ENCODE data around the gene SLC16A4. TPM values are rescaled to one million over a fixed set of nuclear protein-coding genes. Genes with fewer than 3 reads are reported as not detected.

Gene SLC16A4
- total RNA-seq, 1 donor from 2014 or later, result 25.4 TPM

DNA sequence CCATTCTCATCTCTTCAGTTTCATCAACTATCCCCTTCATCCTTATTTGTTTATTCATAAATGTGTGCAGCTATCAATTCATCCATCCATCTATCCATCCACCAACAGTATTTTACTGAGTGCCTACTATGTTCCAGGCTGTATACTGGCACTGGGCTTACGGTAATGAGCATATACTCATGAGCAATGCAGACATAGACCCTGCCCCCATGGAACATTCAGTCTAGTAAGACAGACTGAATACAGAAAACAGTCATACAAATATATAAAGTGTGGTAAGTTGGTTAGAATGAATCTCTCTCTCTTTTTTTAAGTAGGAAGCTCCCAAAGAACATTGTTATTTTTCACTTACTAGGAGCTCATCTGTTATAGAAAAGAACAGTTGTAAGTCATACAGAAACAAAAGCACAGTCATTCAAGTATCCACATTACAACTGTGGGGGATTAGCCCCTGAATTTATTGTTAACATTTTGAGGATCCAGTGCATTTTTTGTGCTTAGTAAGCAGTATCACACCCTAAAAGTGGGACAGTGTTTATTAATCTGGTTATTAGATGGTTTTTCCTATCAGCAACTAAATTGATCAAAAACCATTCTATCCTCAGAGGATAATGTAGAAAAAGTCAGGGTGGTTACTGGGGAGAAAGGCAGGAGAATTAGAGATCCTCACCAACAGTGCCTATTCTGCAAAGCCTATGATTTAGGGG is 3.6 kb downstream of the SLC16A4 start:
- Histone ChIP-seq H3K4me3 (ENCODE audit: low read depth, low read length) (no peak overlapping the region), H3K36me3 (ENCODE audit: control insufficient read depth, insufficient read depth, low read length) (peaks cover 3% of the 10 kb centered on the region), H3K27me3 (ENCODE audit: control insufficient read depth, insufficient read depth, low read length) (no peaks in the 10 kb centered on the region)
- DNase-seq (ENCODE audit: low read depth), result no peak
- TF ChIP-seq, protein P1, sequence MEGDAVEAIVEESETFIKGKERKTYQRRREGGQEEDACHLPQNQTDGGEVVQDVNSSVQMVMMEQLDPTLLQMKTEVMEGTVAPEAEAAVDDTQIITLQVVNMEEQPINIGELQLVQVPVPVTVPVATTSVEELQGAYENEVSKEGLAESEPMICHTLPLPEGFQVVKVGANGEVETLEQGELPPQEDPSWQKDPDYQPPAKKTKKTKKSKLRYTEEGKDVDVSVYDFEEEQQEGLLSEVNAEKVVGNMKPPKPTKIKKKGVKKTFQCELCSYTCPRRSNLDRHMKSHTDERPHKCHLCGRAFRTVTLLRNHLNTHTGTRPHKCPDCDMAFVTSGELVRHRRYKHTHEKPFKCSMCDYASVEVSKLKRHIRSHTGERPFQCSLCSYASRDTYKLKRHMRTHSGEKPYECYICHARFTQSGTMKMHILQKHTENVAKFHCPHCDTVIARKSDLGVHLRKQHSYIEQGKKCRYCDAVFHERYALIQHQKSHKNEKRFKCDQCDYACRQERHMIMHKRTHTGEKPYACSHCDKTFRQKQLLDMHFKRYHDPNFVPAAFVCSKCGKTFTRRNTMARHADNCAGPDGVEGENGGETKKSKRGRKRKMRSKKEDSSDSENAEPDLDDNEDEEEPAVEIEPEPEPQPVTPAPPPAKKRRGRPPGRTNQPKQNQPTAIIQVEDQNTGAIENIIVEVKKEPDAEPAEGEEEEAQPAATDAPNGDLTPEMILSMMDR (IDR thresholded peaks at IDR 0.05; ENCODE audit: insufficient read depth, low read length, poor library complexity, severe bottlenecking), result no peak

DNA sequence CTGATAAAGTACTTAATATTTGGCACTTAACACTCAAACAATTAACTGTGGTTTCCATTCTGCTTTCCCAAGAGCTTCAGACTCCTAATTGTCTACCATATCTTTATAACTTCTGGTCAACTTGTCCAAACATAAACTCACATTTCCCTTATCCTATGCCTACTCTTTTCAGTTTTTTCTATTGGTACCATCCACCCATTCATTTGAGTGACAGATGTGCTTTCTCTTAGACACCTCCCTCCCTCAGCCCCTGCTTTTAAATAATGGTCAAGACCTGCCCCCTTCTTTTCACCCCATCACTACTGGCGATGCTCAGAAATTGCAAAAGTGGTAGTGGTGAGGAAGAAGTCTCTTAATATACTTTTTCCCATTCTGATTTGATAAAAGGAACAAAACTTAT is 5.5 kb downstream of the SLC16A4 start:
- no peaks in the 10 kb centered on the region for H3K27me3 ChIP-seq (ENCODE audit: control insufficient read depth, insufficient read depth, low read length)
- H3K4me3 ChIP-seq (ENCODE audit: low read depth, low read length), result no peak overlapping the region
- TF ChIP-seq, protein P1 (IDR thresholded peaks at IDR 0.05; ENCODE audit: insufficient read depth, low read length, poor library complexity, severe bottlenecking), result no peak
- peaks cover 3% of the 10 kb centered on the region for H3K36me3 ChIP-seq (ENCODE audit: control insufficient read depth, insufficient read depth, low read length)
- no peak for DNase-seq (ENCODE audit: low read depth)

DNA sequence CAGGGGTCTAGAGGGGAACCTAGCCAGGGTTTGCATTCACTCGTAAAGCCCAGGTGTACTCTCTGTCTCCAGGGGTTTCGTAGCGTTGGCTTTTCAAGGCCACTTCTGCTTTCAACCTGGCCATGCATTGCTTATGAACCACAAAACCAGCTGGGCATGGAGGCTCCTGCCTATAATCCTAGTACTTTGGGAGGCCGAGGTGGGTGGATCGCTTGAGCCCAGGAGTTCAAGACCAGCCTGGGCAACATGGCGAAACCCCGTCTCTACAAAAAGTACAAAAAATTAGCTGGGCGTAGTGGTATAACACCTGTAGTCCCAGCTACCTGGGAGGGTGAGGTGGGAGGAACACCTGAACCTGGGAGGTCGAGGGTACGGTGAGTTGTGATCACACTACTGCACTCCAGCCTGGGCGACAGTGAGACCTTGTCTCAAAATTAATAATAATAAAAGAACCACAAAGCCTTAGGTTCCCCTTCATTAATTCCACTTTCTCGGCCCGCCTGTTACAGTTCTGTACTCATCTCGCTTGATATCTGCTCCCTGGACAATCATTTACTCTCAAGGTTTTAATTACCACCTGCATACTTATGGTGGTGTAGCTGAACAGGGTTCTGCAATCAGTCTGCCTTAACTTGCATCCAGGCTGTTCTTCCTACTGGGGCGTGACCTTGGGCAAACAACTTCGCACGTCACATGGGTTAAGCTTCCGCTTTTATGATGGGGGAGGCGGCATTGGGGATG is 6.1 kb downstream of the SLC16A4 start:
- peaks cover 3% of the 10 kb centered on the region for H3K36me3 ChIP-seq (ENCODE audit: control insufficient read depth, insufficient read depth, low read length)
- TF ChIP-seq, protein P1 (IDR thresholded peaks at IDR 0.05; ENCODE audit: insufficient read depth, low read length, poor library complexity, severe bottlenecking), result no peak

DNA sequence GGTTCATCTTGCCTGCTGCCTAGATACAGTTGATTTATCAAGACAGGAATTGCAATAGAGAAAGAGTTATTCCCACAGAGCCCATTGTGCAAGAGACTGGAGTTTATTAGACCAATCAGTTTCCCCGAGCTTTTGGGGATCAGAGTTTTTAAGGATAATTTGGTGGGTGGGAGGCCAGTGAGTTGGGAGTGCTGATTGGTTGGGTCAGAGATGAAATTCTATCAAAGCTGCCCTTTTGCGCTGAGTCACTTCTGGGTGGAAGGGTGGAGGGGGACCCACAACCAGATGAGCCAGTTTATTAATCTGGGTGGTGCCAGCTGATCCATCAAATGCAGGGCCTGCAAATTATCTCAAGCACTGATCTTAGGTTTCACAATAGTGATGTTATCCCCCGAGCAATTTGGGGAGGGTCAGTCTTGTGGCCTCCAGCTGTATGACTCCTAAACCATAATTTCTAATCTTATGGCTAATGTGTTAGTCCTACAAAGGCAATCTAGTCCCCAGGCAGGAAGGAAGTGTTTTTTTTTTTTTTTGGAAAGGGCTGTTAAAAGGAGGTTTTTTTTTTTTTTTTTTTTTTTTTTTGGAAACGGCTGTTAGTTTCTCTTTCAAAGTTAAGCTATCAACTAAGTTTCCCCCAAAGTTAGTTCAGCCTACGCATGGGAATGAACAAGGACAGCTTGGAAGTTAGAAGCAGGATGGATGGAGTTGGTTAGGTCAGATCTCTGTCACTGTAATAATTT is 7.4 kb downstream of the SLC16A4 start:
- DNase-seq (ENCODE audit: low read depth), result no peak
- H3K36me3 ChIP-seq (ENCODE audit: control insufficient read depth, insufficient read depth, low read length), result peaks cover 4% of the 10 kb centered on the region
- H3K27me3 ChIP-seq (ENCODE audit: control insufficient read depth, insufficient read depth, low read length), result no peaks in the 10 kb centered on the region
- TF ChIP-seq, protein P1 (IDR thresholded peaks at IDR 0.05; ENCODE audit: insufficient read depth, low read length, poor library complexity, severe bottlenecking), result no peak
- H3K4me3 ChIP-seq (ENCODE audit: low read depth, low read length), result no peak overlapping the region

More for the DNA sequence above, 6.1 kb downstream of the SLC16A4 start:
- Histone ChIP-seq H3K27me3 (ENCODE audit: control insufficient read depth, insufficient read depth, low read length) (no peaks in the 10 kb centered on the region), H3K4me3 (ENCODE audit: low read depth, low read length) (no peak overlapping the region)
- DNase-seq (ENCODE audit: low read depth), result no peak

DNA sequence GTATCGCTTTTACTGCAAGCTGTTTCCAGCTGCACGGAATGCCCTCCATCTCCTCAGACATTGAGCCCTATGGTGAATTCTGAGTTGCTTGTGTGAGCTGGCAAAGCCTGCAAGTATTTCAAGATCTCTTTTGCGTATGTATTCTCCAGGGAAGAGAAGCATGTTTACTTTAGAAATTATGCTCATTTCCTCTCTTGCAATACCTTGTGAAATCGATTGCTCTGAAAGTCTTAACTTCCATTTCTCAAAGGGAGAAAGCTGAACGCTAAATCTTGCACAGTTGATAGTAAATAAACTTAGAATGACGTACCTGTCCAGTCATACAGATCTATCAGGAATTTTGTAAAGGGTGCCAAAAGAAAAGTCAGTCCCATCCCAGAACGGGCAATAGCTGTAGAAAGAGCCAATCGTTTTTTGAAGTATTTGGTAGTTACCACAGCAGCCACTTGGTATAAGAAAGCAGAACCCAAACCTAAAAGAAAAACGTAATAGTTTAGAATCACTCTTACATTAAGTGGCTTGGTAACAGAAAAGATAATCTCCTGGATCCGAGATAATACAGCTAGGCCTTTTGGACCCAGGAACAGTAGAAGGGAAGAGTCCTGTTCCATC is 10.0 kb downstream of the SLC16A4 start:
- Histone ChIP-seq H3K36me3 (ENCODE audit: control insufficient read depth, insufficient read depth, low read length) (peaks cover 1% of the 10 kb centered on the region), H3K27me3 (ENCODE audit: control insufficient read depth, insufficient read depth, low read length) (no peaks in the 10 kb centered on the region), H3K4me3 (ENCODE audit: low read depth, low read length) (no peak overlapping the region)
- TF ChIP-seq, protein P1 (IDR thresholded peaks at IDR 0.05; ENCODE audit: insufficient read depth, low read length, poor library complexity, severe bottlenecking), result no peak
- no peak for DNase-seq (ENCODE audit: low read depth)

All from kidney epithelial cell (primary cell).